ENCODE results near the gene KIAA1614.
A peak's percentile ranks its signal among the peaks of the same experiment; 100 is the strongest.

The KIAA1614 gene

GRCh38 chr1:180925471-180926051, 12.9 kb downstream of the KIAA1614 start:
- DNase-seq: no peak

- DNase-seq: no peak
Measured at GRCh38 chr1:180926164-180926981, 13.7 kb downstream of the KIAA1614 start.

- DNase-seq: no peak
Measured at GRCh38 chr1:180927348-180927747, 14.7 kb downstream of the KIAA1614 start.

- DNase-seq: no peak
Measured at GRCh38 chr1:180927841-180928240, 15.1 kb downstream of the KIAA1614 start.

- peak; percentile 42 for DNase-seq
Measured at GRCh38 chr1:180928331-180929230, 15.9 kb downstream of the KIAA1614 start.

- DNase-seq: no peak
Measured at GRCh38 chr1:180929389-180929788, 16.7 kb downstream of the KIAA1614 start.

DNA sequence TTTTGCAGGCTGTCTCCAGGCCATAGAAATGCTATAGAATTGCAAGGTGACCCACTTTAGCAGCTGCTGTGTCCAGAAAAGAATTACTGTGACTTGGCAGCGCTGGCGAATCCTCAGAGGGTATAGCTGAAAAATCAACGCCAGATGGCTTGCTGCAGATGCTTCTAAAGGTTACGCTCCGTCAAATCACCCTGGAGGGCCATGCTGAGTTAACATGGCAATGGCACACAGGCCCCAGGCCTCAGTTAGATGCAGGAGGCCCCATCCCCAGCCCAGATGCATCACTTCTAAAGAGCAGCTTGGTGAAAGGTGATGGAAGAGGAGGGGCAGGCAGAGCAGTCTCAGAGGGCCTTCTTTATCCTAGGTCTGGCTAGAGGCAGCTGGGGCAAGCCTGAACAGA, 18.0 kb downstream of the KIAA1614 start:
- no peak for DNase-seq

GRCh38 chr1:180931529-180931928, 18.8 kb downstream of the KIAA1614 start:
- no peak for DNase-seq

DNA sequence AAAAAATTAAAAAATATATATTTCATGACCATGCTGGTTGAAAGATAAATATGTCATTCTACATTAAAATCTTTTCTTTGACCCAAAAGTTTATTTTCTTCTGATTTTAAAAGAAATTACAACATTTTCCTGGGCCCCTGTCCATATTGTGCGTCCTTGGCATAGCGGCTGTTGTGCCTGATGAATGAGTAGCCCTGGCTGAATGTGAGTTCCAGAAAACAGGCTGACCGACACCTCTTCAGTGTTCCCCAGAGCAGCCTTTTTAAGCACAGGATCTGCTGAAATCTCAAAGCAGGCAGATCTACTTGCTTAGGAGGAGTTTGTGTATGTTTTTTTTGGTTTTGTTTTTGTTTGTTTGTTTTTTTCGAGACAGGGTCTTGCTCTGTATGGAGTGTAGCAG, 19.7 kb downstream of the KIAA1614 start:
- no peak for DNase-seq

- DNase-seq: no peak
Measured at GRCh38 chr1:180933141-180933540, 20.4 kb downstream of the KIAA1614 start.

DNA sequence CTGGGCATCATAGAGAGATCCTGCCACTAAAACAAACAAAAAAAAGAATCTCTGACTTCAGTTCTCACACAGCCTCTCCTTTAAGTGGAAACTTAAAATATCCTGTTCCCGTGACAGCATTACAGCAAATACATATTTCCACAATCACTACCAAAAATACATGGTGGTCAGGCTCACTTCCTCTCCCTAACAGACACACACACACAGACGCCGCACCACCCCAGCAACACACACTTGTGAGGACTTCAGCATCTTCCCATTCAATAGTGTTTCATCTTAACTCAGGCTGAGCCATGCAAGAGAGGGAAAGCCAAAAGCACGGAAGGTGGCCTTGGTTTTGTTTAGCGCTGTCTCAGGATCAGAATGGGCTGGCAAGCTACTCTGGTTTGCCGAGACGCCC, 21.9 kb downstream of the KIAA1614 start:
- no peak for DNase-seq

GRCh38 chr1:180935326-180936109, 22.8 kb downstream of the KIAA1614 start:
- DNase-seq: peak; percentile 30

- DNase-seq: no peak
Measured at GRCh38 chr1:180936110-180937011, 23.7 kb downstream of the KIAA1614 start.

DNA sequence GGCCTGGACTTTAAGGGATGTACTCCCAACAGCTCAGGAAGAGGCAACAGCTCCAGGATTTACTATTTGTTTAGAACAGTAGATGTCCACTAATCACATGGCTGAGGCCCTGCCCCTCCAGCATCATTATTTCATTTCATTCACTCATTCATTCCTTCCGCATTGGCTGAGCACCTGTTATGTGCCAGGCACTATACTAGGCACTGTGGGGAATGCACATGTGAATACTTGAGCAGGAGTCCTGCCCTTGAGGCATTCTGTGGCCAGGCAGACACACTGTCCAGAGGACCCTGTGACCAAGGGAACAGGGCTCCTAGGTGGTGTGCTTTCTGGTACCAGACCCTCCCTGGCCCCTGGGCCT, 24.3 kb downstream of the KIAA1614 start:
- DNase-seq: no peak

DNA sequence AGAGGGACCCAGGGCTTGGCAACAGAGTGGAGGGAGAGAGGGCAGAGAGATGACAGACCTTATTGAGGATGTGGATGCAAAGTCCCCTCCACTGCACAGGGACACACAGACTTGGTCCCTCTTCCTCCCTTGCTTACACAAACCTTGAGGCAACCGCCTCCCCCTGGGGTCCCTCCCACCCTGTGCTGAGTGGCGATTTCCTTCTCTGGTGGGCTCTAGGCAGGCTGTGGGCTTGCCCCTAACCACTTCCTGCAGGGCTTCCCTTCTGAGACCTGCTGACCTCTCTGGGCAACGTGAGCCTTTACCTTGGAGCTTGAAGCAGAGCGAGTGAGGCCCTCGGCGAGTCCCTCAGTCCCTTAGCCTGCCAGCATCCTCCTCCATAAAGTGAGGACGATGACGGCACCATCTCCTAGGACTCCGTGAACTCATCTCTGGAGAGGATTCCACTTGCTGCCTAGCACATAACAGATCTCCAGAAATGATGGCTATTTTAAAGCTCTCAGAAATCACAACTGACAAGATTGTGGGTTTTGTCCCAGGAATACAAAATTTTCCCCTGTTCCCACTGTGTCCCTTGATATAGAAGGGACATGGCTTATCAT, 25.0 kb downstream of the KIAA1614 start:
- no peak for DNase-seq

DNA sequence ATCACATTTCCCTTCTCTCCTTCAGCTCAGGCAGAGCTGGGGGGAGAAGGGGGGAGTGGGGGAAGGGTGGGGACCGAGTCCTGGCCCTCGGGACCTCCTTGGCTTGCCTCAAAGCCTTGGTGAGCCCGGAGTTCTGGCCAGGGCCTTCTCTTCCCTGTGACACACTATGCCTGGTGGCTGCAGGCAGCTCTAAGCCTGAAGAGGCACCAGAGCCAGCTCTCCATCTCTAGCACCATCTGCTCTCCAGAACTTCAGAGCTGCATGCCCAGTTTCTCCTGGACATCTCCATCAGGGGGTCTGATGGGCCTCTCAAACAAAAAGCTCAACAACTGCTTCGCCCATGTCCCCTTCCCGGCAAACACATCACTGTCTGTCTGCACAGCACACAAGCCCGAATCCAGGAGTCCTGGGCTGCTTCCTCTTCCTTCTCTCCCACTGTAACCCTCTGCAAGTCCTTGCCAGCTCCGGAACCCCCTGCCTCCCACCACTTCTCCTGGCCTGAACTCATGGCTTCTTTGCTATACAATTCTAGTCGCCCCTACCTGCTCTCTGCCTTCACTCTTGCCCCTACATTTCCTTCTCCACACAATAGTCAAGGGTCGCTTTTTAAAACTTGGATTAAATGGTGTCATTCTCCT, 26.5 kb downstream of the KIAA1614 start:
- DNase-seq: no peak

DNA sequence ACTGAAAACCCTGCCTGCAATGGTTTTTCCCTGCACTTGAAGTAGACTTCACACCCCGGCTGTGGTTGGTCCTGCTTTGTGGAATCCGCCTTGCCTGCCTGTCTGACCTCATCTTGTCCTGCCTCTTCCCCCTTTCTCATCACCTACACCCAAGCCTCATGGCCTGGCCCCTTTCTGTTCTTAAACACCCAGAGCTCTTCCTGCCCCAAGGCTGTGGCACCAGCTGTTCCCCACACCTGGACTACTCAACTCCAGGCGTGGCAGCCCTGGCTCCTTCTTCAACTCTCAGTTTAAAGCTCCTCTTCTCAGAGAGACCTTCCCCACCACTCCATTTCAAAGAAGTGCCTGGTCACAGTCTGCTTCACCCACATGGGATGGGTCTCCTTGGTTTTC, 27.0 kb downstream of the KIAA1614 start:
- no peak for DNase-seq

GRCh38 chr1:180940445-180940844, 27.7 kb downstream of the KIAA1614 start:
- DNase-seq: no peak

DNA sequence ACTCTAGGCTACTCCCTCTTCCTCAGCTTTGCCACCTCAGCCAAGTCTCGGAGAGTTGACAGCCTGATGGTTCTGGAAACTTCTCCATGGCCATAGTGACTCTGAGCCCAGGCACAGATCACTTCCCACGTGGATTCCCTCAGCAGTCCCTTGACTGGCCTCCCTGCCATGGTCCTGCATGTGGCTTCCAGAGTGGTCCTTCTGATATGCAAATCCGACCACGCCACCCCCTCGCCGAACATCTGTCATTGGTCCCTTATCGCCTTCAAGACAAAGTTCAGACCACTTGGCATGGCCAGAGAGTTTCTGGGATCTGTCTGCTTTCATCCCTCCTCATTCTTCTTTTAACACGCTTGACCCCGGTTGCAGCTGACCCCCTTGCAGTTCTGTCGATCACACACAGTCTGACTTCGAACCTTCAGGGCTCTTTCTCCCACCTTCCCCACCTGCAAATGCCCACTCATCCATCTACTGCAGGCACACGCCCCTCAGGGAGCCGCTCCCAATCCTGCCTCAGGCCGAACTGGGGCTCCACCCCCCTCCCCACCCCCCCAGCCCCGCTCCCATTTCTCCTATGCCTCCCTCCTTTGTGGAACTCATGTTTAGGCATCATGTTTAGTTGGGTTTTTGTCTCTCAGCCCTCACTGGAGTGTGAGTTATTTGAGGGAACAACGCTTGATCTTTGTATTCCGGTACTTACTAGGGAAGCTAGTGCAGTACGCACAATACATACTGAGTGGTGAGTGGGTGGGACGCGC, 29.0 kb downstream of the KIAA1614 start:
- DNase-seq: no peak

DNA sequence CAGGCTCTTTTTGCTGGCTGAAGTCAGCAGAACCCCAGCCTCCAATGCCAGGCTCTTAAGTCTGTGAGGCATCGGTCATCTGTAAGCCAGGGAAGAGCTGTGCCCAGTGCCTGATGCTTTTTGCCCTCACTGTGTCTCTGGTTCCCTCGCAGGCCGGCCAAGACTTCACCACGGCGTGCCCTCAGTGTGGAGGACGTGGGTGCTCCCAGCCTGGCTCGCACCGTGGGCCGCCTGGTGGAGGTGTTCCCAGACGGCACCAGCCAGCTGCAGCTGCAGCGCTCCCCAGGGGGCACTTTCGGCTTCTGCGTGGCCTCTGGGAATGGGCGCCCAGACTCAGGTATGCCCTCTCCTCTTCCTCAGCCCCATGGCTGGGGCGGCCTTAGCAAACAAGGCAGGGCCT, 32.5 kb downstream of the KIAA1614 start:
- no peak for DNase-seq
